ENCODE measurements around the gene LYZL1. TPM values are rescaled to one million over a fixed set of nuclear protein-coding genes. Genes with fewer than 3 reads are reported as not detected.

LYZL1 gene
- total RNA-seq, 2 experiments from 2014 or later, result not detected

DNA sequence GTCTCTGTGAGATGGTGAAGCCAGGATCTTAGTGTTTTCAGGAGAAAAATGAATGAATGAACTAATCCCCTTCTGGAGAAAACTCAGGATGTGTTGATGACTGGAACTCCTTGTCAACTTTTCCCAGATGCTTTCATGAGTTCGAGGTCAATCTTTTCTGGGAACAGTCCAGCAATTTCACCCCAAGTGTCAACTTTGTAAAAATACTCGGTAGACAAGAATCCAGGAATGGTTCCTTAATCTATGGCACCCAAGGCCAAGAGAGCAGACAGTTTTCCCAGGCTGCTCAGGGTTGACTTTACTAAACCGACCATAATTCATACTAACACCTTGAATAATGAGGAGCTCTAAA is 31.1 kb upstream of the LYZL1 start:
- CTCF ChIA-PET, result no interaction called here

DNA sequence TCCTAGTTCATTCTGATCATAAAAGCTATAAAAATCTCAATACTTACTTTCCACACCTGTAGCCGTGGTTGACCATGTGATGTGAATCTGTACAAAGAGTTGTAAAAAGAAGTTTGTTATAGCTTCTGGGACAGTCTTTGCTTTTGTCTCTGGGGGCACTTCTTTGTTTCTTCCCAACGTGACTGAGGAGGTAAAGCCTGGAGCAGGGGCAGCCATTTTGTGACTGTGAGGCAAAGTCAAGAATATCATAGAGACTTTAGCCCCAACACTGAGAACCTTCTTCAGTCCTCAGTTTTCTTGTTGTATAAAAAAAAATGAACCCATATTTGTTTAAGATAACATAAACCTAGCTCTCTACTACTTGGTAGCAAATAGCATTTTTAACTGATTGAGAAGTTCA is 29.4 kb upstream of the LYZL1 start:
- ATAC-seq, result no peak
- Mint-ChIP-seq H3K36me3 (ENCODE audit: low read depth) (no peaks in the 10 kb centered on the region), H3K4me3 (no peak overlapping the region), H3K27ac (no peak overlapping the region), H3K9me3 (no peaks in the 10 kb centered on the region), H3K4me1 (ENCODE audit: low read depth) (no peaks in the 10 kb centered on the region), H3K27me3 (peaks cover 13% of the 10 kb centered on the region)
- intact Hi-C loops (cut with micrococcal nuclease), result no loop called here
- ChIA-PET CTCF (interaction anchor here (0.8 kb wide), 1 partner anchor 16 kb away, joined by 3 read pairs; no protein-coding TSS in a partner anchor), POLR2A (interaction anchor here (0.7 kb wide), 1 partner anchor 422 kb away, joined by 3 read pairs; no protein-coding TSS in a partner anchor)
- TF ChIP-seq, protein P1, sequence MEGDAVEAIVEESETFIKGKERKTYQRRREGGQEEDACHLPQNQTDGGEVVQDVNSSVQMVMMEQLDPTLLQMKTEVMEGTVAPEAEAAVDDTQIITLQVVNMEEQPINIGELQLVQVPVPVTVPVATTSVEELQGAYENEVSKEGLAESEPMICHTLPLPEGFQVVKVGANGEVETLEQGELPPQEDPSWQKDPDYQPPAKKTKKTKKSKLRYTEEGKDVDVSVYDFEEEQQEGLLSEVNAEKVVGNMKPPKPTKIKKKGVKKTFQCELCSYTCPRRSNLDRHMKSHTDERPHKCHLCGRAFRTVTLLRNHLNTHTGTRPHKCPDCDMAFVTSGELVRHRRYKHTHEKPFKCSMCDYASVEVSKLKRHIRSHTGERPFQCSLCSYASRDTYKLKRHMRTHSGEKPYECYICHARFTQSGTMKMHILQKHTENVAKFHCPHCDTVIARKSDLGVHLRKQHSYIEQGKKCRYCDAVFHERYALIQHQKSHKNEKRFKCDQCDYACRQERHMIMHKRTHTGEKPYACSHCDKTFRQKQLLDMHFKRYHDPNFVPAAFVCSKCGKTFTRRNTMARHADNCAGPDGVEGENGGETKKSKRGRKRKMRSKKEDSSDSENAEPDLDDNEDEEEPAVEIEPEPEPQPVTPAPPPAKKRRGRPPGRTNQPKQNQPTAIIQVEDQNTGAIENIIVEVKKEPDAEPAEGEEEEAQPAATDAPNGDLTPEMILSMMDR (IDR thresholded peaks at IDR 0.05), result no peak
- no peak for DNase-seq

More for the DNA sequence above, 31.1 kb upstream of the LYZL1 start:
- TF ChIP-seq, protein P1 (IDR thresholded peaks at IDR 0.05), result no peak
- H3K4me1 Mint-ChIP-seq (ENCODE audit: low read depth), result no peaks in the 10 kb centered on the region
- no peak overlapping the region for H3K27ac Mint-ChIP-seq
- DNase-seq (no peak), ATAC-seq (no peak)
- POLR2A ChIA-PET, result no interaction called here
- intact Hi-C loops (cut with micrococcal nuclease), result no loop called here
- no peaks in the 10 kb centered on the region for H3K9me3 Mint-ChIP-seq
- H3K4me3 Mint-ChIP-seq, result no peak overlapping the region
- H3K36me3 Mint-ChIP-seq (ENCODE audit: low read depth), result no peaks in the 10 kb centered on the region
- peaks cover 15% of the 10 kb centered on the region for H3K27me3 Mint-ChIP-seq

DNA sequence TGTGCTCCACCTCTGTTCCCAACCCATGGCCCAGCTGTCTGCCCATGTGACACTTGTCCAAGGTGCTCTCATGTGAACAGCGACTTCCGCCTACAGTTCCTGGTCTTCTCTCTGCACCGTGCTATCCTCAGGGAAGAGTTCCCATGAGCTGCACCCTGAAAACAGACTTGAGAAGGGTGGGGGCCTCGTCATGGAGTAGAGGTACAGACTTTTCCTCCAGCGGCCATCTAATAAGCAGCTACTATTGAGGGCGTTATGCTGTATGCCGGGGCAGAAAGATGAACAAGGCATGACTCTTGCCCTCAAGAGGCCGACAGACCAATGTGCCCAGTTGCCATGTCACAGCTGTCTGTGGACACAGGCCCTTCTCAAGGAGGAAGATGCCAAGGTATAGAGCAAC is 25.4 kb upstream of the LYZL1 start:
- H3K36me3 Mint-ChIP-seq (ENCODE audit: low read depth), result no peaks in the 10 kb centered on the region
- H3K27ac Mint-ChIP-seq, result no peak overlapping the region
- POLR2A ChIA-PET, result no interaction called here
- TF ChIP-seq, protein P1 (IDR thresholded peaks at IDR 0.05), result no peak
- DNase-seq (no peak), ATAC-seq (no peak)
- intact Hi-C loops (cut with micrococcal nuclease), result no loop called here
- H3K4me1 Mint-ChIP-seq (ENCODE audit: low read depth), result no peaks in the 10 kb centered on the region
- H3K4me3 Mint-ChIP-seq, result no peak overlapping the region
- no peaks in the 10 kb centered on the region for H3K9me3 Mint-ChIP-seq
- peaks cover 6% of the 10 kb centered on the region for H3K27me3 Mint-ChIP-seq
- CTCF ChIA-PET, result no interaction called here

DNA sequence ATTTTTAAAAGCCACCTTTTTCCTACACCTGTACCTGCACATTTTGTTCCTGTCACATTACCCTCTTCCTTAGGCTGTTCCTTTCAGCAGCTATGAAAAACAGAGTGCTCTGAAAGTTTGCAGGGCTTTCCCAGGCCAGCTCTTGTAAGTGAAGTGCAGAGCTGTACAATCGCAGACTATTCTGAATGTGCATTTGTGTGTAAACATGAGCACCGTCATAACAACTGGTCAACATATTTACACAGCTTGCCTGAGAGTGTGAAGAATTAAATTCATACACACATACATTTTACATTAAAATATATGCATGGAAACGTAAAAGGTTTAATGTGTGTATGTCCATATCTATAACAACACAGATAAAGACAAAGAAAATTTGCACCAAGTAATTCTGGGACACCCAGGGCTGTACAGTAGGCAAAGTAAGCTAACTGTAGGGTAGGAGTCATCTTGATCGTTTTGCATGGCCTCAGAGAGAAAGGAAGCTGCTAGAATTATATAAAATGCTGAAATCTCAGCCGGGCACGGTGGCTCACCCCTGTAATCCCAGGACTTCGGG is 23.6 kb upstream of the LYZL1 start:
- Mint-ChIP-seq H3K27ac (no peak overlapping the region), H3K4me1 (ENCODE audit: low read depth) (no peaks in the 10 kb centered on the region), H3K27me3 (peaks cover 6% of the 10 kb centered on the region), H3K36me3 (ENCODE audit: low read depth) (no peaks in the 10 kb centered on the region), H3K9me3 (no peaks in the 10 kb centered on the region), H3K4me3 (no peak overlapping the region)
- TF ChIP-seq, protein P1 (IDR thresholded peaks at IDR 0.05), result no peak
- DNase-seq (no peak), ATAC-seq (no peak)
- intact Hi-C loops (cut with micrococcal nuclease), result no loop called here
- CTCF ChIA-PET, result no interaction called here
- POLR2A ChIA-PET, result no interaction called here

DNA sequence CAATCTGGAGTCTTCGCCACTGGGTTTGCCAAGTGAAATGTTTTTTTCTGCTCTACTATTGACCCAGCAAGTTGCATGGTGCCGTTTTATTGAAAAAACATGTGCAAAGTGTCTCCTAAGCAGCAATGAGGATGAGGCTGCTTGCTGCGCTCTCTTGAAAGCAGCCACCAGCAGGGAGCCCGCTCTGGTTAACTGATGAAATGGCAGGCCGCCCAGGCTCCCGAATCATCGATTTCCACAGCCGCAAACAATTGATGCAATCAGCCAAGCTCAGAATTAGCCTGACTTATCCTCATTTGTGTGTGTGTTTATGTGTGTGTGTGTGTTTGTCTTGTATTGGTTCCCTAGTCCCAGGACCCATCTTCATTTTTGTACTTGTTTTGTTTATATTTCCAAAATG is 22.2 kb upstream of the LYZL1 start:
- ATAC-seq, result no peak
- intact Hi-C loops (cut with micrococcal nuclease), result no loop called here
- H3K36me3 Mint-ChIP-seq (ENCODE audit: low read depth), result no peaks in the 10 kb centered on the region

More for the DNA sequence above, 22.2 kb upstream of the LYZL1 start:
- H3K9me3 Mint-ChIP-seq, result no peaks in the 10 kb centered on the region
- H3K27me3 Mint-ChIP-seq, result peaks cover 5% of the 10 kb centered on the region
- POLR2A ChIA-PET, result no interaction called here
- no peak for DNase-seq
- CTCF ChIA-PET, result no interaction called here
- TF ChIP-seq, protein P1 (IDR thresholded peaks at IDR 0.05), result no peak
- no peak overlapping the region for H3K4me3 Mint-ChIP-seq
- H3K27ac Mint-ChIP-seq, result no peak overlapping the region
- no peaks in the 10 kb centered on the region for H3K4me1 Mint-ChIP-seq (ENCODE audit: low read depth)

Data from activated CD8-positive, alpha-beta T cell treated with anti-CD3 and anti-CD28 coated beads for 36 hours (primary cell).